G401 (cell line): ENCODE data around the gene OSBPL9. TPM values are rescaled to one million over a fixed set of nuclear protein-coding genes. Genes with fewer than 3 reads are reported as not detected.
A peak's percentile ranks its signal among the peaks of the same experiment; 100 is the strongest.
"Not testable (repeated sequence)": the region's sequence is repeated elsewhere in the genome, so short reads cannot be mapped to it uniquely, and the experiment has no call there.

ENCODE experiments used
- DNase-seq: peaks from one replicate; pipeline ENCODE4 v3.0.0-alpha.2; 2015; ENCODE audit warnings: low spot score
- in situ Hi-C: cut with HindIII; loops from 2 replicates; pipeline ENCODE4 v1.10.0; 2016; ENCODE audit warnings: low sequenced_read_pairs, mixed read lengths
- total RNA-seq: library from RNA; depleted of rRNA; stranded (reverse); fragments of >200 nt; shearing (Covaris generic); gene quantifications from 2 replicates; pipeline ENCODE4 v1.2.3, GENCODE V29; 2014

The OSBPL9 gene
- total RNA-seq, 1 experiment from 2014 or later, result 174 TPM

DNA sequence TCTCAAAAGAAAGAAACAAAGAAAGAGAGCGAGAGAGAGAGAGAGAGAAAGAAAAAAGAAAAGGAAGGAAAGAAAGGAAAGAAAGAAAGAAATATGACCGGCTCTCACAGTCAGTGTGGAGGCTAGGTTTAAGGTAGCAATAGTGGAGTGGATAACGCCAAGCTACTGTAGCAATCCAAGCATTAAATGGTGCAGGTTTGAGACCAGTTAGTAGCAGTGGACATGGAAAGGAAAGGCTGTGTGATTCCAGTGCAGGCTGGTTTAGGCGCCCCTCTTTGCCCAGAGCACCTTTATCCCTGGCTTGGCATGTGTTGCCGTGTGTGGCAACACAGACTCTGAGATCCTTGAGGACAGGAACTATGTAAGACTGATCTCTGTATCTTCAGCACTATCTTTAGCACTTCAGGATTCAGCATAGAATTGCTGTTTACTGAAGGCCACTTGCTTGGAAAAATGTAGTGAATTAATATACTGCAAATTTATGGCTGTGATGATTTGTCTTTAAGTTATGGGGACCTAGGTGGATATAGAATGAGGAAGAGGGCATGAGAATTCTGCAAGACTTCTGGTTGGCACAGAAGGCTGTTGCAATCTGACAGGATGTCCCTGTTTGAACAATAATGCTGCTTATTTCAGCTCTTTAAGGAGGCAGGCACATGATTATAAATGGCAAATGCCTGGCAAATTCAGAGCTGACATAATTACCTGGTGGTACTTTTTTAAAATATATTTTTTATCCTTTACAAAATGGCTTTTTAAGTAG, 10.8 kb upstream of the OSBPL9 start:
- no peak for DNase-seq
- in situ Hi-C loops, result no loop called here

DNA sequence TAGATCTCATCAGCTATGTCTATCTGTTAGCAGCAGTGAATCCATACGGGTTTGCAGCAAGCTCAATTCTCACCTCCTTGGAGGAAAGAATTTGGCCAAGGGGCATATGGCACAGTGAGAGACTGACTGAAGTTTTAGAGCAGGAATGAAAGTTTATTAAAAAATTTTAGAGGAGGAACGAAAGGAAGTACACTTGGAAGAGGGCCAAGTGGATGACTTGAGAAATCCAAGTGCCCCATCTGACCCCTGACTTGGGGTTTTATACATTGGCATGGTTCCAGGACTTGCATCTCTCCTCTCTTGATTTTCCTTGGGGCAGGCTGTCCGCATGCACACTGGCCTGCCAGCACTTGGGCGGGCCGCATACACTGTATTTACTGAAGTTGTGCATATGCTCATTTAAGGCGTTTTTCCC, 9.2 kb upstream of the OSBPL9 start:
- in situ Hi-C loops, result no loop called here
- no peak for DNase-seq

DNA sequence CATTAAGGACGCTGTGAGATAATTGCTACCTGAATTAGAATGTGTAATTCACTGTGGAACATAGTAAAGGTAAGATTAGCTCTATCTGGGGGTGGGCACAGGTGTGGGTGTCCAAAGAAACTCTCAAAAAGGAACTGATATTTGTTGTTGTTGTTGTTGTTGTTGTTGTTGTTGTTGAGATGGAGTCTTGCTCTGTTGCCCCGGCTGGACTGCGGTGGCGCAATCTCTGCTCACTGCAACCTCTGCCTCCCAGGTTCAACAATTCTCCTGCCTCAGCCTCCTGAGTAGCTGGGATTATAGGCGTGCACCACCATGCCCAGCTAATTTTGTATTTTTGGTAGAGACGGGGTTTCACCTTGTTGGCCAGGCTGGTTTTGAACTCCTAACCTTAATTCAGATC, 6.8 kb upstream of the OSBPL9 start:
- DNase-seq, in situ Hi-C loops: not testable (repeated sequence)

DNA sequence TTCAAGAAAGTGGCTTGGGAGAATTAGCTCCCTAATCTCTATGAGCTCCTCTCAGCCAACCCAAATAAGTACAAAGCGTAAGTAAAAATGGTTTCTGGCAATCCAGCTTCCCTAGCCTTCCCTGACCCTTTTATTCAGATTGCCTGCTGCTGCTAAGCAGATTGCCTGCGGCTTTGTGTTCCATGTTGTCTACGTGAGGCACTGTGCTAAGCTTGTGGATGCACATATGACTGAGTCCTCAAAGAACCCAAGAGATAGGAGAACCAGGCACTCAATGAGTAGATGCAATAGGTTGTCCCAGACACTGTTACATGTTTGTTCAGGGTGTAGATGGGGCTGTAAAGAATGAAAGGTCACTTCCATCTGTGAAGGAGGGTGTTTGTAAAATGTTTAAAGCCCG, 6.3 kb upstream of the OSBPL9 start:
- in situ Hi-C loops, result no loop called here
- no peak for DNase-seq

DNA sequence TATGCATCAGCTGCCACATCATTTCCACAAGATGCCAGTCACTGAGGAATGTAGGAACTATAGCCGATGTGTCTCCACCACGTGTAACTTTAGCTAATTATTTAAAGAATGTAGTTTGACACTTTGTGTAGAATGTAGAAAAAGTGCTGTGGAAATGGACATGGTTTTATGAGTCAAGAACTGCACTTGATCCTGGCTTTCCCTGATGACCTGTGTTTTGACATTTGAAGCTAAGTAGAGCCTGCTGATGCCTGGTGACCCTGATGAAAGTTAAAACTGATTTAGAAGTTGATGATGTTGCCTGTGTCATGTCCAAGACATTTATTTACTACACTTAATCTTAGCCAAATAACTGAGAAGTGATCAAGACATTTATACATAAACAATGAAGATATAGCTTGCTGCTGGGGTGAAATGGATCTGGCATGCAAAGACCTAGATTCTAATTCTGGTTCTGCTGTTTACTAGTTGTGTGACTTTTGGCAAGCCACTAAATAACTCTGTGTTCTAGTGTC, 4.4 kb upstream of the OSBPL9 start:
- DNase-seq, result no peak
- in situ Hi-C loops, result no loop called here

DNA sequence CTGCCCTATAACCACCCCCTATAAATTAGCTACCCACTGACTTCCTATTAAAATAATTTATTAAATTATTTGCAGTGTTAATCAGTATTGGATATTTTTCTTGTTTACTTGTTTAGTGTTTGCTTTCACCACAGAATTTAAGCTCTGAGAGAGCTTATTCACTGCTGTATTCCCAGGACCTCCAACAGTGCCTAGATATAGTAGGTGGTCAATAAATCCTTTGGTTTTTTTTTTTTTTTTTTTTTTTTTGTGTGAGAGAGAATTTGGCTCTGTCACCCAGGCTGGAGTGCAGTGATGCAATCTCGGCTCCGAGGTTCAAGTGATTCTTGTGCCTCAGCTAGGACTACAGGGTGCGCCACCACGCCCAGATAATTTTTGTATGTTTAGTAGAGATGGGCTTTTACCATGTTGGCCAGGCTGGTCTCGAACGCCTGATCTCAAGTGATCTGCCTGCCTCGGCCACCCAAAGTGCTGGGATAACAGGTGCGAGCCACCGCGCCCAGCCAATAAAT, 1.1 kb upstream of the OSBPL9 start:
- in situ Hi-C loops, result no loop called here
- DNase-seq, result no peak

DNA sequence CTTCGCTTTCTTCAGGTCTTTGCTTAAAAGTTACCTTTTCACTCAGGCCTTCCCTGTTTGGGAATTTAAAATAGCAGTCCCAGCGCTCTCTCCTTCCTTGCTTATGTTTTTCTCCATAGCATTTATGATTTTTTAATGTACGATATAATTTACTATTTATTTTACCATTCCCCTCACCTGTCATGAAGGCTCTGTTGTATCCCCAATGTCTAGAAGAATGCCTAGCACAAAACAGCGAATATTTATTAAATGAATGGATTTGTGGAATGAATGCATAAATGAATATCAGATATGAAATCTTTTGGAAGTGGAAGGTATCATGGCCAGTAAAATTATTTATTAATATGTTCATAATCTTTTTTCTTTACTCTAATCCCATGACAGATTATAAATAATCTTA, 402 bp upstream of the OSBPL9 start:
- in situ Hi-C loops, result no loop called here
- DNase-seq, result no peak

DNA sequence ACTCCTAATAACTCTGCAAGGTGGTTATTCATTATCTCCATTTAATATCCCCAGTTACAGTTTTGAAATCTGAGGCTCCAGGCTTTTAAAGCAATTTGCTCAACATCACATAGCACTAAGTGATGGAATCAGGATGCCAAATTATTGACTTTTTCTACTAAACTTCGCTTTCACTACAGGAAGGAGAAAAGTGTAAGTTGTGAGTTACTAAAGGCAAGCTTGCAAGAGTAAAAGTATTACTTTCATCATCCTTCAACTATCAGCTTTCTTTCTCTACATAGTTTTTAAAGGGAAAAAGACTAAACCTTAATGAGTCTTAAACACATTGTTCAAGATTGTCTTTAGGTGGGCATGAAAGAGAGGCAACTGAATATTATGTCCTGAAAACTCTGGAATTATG, 1.8 kb downstream of the OSBPL9 start:
- no peak for DNase-seq
- in situ Hi-C loops, result no loop called here

DNA sequence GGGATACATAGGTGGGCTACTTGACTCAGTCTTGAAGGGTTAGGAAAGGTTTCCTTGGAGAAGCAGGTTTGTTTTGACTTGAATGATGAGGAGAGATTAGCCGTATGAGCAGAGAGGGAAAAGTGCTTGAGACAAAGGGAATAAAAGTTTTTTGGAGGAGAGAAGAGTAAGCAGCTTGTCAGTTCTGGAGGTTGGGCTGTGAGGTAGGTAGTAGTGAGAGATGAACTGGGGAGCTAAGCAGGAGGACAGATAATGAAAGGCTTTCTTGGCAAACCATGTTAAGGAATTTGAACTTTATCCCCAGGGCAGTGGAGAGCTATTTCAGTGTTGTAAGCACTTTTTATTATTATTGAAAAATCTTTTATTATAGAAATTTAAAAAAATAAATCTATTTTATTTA, 3.6 kb downstream of the OSBPL9 start:
- in situ Hi-C loops, result no loop called here
- no peak for DNase-seq

DNA sequence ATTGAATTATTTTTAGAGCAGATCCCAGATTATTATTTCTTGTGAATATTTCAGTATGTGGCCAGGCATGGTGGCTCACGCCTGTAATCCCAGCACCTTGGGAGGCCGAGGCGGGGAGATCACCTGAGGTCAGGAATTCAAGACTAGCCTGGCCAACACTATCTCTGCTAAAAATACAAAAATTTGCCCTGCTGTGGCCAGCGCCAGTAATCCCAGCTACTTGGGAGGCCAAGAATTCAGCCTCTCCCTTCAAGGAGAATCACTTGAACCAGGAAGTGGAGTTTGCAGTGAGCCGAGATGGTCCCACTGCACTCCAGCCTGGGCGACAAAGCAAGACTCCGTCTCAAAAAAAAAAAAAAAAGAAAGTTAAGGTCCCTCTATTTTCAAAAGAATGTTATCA, 4.3 kb downstream of the OSBPL9 start:
- in situ Hi-C loops, result no loop called here

DNA sequence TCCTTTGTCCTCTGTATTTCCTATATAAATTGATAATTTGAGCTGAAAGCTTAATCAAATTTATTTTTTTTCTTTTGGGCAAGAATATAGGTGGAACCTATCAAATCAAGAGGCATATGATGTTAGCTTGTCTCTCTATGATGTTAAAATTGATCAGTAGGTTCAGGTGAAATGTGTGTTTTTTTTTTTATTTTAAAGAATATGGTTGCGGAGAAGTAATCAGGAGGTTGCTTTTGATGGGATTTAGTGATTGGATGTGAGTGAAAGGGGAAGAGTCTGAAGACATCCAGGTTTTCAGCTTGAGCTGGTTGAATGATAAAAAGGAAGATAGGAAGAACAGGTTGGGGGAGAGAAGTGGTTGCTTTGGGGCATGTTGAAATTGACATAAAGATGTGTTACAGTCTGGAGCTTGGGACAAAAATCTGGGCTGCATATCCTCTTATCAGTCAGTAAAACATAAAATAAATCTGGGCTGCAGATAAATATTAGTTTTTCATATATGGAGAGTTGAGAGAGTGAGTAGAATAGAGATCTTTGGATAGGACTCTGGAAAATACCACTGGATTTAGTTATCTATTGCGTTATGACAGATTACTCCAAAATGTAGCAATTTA, 5.1 kb downstream of the OSBPL9 start:
- in situ Hi-C loops, result no loop called here
- no peak for DNase-seq

More for the DNA sequence above, 4.3 kb downstream of the OSBPL9 start:
- DNase-seq, result no peak

DNA sequence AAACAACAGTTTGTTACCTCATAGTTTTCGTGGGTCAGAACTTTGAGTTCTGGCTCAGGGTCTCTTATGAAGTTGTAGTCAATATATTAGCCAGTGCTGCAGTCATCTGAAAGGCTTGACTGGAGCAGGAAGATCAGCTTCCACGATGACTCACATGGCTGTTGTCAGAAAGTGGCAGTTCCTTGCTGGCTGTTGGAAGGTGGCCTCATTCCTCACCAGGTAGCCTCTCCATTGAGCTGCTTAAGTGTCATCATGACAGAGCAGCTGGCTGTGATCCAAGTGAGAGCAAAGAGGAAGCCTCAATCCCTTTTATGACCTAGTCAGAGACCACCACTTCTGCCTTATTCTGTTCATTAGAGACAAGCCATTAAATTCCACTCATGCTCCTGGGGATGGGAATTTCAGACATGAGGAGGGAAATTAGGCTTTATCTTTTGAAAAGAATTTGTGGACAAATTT, 5.6 kb downstream of the OSBPL9 start:
- in situ Hi-C loops, result no loop called here
- peak; percentile 47 for DNase-seq

DNA sequence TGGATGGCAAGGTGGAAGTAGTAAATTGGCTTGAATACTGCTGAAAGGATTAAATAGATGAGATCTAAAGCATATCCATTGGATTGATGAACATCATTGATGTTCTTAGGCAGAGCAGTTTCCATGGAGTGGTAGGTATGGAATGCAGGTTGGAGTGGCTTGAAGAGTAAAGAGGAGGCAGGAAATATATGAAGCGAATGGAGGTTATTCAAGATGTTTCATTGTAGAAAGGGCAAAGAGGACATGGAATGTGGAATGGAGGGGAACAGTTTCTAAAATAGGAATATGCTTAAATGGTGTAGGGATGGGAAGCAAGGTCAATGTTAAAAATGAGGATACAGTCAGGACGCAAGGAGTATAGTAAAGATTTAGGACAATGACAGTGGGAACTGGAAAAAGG, 6.1 kb downstream of the OSBPL9 start:
- DNase-seq, result no peak
- in situ Hi-C loops, result no loop called here

DNA sequence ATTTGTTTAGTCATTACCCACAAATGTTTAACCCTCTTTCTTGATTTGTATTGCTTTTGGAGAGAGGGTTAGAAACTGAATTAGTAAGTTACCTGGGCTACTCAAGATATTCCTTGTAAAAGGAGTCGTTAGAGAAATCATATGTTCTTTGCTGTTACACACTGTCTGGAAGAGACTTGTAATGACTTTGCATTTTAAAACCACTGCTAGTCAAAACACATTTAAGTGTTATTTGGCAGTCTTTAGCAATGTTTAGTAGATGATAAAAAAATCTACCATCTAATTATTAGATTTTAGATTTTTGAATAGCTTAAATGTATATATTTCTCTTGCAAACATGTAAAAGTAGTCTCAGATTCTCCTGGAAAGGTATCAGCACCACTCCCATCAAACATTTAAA, 6.6 kb downstream of the OSBPL9 start:
- no peak for DNase-seq
- in situ Hi-C loops, result no loop called here

DNA sequence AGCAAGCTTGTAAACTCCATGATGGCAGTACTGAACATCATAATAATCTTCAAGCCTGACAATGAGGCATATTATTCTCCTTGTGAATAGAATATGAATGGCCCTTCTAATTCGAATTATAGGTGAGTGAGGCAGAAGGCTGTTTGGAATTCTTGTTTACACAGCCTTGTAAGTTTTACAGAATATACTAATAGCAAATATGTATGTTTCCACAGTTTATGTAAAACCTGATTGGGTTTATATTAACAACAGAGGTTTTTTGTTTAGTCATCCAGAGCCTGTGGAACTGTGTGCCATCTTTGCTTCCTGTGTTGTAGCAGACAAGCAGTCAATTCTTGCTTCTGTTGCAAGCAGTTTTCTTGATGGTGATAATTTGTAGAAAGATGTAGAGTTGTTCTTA, 8.0 kb downstream of the OSBPL9 start:
- in situ Hi-C loops, result no loop called here

DNA sequence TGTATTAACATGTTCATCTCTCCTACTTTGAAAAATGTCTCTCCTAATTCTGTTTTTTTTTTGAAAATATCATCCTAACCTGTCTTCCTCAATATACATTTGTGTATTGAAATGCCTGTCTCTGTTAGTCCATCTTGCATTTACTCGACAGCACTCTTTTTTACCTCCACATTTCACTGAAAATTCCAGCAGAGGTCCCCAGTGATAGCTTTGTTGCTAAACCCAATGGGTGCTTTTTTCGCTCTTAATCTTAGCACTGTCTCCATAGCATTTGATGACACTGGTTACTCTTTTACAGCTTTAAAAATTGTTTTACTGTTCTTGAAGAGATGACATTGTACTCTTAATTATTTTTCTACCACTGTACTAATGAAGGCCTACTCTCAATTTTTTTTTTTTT, 10.8 kb downstream of the OSBPL9 start:
- in situ Hi-C loops, result no loop called here
- peak; percentile 35 for DNase-seq

More for the DNA sequence above, 8.0 kb downstream of the OSBPL9 start:
- DNase-seq, result no peak

DNA sequence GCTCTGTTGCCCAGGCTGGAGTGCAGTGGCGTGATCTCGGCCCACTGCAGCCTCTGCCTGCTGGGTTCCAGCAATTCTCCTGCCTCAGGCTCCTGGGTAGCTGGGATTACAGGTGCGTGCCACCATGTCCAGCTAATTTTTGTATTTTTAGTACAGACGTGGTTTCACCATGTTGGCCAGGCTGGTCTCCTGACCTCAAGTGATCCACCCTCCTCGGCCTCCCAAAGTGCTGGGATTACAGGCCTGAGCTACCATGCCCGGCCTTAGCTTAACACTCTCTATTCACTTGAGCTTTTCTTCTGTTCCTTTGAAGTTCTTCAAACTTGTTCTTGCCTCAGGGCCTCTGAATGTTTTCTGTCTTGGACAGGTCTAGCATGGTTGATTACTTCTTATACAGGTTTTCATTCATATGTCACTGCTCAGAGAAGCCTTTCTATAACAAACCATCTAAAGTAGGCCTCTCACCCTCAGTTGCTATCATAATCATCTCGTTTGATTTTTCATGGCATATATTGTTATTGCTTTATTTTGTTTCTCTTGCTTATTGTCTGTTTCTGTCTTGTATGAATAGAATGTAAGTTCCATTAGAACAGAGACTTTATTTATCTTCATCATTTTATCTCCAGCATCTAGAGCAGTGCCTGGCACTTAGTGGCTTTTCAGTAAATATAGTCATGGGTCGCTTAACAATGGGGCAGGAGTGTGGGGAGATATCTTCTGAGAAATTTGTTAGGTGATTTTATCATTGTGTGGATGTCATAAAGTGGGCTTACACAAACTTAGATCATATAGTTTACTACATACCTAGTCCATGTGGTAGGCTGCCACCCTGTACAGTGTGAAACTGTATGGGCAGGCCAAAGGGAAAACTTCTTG, 12.1 kb downstream of the OSBPL9 start:
- no peak for DNase-seq
- in situ Hi-C loops, result no loop called here

DNA sequence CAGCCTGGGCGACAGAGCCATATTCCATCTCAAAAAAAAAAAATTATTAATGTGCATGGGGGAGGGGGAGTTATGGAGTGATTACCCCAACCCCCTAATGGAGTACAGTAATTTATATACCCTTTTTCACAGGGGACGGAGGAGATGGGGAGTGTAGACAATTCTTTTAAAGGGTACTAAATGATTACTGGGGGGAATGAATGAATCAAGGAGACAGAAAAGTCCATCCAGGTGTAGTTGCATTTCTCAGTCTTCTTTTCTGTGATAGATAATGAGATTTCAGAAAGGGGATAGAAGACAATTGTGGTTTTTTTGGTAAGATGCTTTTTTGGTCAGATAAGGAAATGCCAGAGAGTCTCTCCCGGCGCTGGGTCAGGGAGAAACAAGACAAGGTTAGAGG, 13.0 kb downstream of the OSBPL9 start:
- in situ Hi-C loops, result no loop called here
- DNase-seq, result no peak

DNA sequence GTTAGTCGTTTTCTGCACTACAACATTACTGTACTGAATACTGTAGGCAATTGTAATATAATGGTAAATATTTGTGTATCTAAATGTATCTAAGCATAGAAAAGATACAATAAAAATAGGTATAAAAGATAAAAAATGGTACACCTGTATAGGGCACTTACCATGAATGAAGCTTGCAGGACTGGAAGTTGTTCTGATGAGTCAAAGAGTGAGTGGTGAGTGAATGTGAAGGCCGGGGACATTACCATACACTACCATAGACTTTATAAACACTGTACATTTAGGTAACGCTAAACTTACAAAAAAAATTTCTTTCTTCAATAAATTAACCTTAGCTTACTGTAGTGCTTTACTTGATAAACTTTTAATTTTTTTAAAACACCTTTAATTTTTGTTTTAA, 13.5 kb downstream of the OSBPL9 start:
- in situ Hi-C loops, result no loop called here
- DNase-seq, result no peak

DNA sequence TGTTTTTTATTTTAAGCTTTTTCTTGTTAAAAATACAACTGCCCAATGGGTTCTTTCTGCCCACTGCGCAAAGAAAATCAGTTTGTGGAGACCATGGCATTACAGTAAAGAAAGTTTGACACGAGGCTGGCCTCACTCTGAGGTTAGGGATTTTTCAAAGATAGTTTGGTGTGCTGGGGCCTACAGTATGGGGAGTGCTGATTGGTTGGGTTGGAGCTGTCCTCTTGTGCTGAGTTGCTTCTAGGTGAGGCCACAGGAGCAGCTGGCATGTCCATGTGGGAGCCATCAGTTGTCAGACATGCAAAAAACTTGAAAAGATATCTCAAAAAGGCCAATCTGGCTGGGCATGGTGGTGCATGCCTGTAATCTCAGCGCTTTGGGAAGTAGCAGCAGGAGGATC, 14.0 kb downstream of the OSBPL9 start:
- in situ Hi-C loops, result no loop called here
- DNase-seq, result no peak
